ENCODE measurements around the gene RIPOR3.
A peak's percentile ranks its signal among the peaks of the same experiment; 100 is the strongest.

DNA sequence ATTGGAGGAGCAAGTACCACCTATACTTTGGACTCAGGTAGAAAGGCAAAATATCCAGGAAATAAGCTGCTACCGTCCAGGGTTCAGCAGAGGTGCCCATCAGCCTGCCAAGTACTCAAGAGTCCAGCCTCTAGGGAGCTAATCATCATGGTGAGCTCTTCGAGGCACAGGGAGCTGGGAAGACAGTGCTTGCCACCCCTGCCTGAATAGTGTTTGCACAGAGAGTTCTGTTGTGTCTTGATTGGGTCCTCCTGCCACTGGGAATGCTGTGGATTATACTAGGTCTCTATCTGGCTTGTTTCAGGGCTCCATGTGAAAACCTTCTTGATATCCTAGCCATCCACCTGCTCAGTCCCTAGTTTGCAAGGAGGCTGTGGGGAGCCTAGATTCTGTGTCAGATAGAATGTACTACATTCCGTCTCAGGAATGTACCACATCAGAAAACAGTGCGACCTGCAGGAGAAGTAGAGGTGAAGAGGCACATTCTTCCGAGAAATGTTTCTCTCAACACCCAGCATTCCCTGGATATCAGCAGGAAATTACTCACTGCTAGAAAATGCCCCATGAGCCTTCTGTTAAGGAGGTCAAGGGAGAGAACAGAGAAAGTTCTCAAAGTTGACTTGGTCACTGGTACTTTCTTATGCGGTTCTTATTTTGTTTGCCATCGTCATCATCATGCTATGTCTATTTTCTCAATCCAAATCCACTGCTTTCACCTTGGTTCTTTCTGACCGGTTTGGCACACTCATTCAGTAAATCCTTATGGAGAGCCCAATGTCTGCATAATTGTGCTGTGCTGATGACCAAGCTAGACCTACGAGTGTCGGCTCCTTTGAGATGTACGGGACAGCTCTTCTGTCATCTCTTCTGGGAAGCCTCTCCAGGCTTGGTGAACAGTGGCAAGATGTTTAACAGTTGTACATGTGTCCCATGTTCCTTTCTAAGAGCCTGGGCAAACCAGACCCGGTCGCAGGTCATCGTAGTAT is 150.4 kb downstream of the RIPOR3 start:
- TF ChIP-seq, protein P1, sequence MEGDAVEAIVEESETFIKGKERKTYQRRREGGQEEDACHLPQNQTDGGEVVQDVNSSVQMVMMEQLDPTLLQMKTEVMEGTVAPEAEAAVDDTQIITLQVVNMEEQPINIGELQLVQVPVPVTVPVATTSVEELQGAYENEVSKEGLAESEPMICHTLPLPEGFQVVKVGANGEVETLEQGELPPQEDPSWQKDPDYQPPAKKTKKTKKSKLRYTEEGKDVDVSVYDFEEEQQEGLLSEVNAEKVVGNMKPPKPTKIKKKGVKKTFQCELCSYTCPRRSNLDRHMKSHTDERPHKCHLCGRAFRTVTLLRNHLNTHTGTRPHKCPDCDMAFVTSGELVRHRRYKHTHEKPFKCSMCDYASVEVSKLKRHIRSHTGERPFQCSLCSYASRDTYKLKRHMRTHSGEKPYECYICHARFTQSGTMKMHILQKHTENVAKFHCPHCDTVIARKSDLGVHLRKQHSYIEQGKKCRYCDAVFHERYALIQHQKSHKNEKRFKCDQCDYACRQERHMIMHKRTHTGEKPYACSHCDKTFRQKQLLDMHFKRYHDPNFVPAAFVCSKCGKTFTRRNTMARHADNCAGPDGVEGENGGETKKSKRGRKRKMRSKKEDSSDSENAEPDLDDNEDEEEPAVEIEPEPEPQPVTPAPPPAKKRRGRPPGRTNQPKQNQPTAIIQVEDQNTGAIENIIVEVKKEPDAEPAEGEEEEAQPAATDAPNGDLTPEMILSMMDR (IDR thresholded peaks at IDR 0.05) = no peak
- TF ChIP-seq POLR2A (IDR thresholded peaks at IDR 0.05; ENCODE audit: low read depth) (no peak), EP300 (IDR thresholded peaks at IDR 0.05) (peak; percentile 21)
